Stimulated activated CD8-positive, alpha-beta memory T cell treated with anti-CD3 and anti-CD28 coated beads, Interleukin-12 subunit alpha, Interleukin-12 subunit beta, amount 100 ng/mL, for 24 hours (primary cell): ENCODE results near the gene WDR7.
"Not testable (repeated sequence)": the region's sequence is repeated elsewhere in the genome, so short reads cannot be mapped to it uniquely, and the experiment has no call there.

Experiments used
- DNase-seq: peaks from one replicate; pipeline ENCODE4 v3.0.0-alpha.2; 2020; ENCODE audit errors: extremely low read depth

WDR7 gene

DNA sequence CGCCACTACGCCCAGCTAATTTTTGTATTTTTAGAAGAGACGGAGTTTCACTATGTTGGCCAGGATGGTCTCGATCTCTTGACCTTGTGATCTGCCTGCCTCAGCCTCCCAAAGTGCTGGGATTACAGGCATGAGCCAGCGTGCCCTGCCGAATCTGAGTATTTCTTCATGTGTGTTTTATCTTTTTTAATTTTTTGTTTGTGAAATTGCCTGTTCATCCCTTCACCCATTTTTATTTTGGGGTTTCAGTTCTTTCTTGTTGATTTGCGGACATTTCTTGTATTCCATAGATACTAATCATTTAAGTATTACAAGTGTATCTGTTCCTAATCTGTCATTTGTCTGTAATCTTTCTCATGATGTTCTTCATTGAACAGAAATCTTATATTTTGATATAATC lies 3.1 kb downstream of the WDR7 start:
- not testable (repeated sequence) for DNase-seq

DNA sequence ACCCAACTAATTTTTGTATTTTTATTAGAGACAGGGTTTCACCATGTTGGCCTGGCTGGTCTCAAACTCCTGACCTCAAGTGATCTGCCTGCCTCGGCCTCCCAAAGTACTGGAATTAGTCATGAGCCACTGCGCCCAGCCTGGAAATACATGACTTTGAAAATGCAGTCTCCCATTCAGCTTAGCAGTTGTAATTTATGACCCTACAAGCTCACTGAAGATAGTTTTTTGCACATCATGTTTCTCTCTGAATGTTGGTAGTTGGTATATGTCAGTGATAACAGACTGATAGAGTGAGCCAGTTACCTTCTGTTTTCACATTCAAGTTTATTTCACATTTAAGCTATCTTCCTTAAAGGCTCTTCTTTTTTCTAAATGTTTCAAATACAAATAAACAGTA lies 7.1 kb downstream of the WDR7 start:
- DNase-seq = no peak

DNA sequence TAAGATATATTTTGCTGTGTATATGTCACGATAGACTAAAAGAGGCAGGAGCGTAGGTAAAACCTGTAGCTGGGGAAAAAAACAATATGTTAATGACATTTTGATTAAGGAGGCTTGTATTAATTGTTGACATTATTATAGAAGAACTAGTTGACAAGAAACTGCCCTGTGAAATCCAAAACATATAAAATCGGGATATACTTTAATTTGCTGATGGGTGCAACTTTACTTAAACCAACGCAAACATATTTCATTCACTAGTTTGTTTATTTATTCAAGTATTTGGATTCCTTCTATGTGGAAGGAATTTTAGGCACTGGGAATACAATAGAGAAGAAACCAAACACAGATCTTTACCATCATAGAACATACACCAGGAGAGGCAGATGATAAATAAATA lies 8.0 kb downstream of the WDR7 start:
- DNase-seq = no peak

DNA sequence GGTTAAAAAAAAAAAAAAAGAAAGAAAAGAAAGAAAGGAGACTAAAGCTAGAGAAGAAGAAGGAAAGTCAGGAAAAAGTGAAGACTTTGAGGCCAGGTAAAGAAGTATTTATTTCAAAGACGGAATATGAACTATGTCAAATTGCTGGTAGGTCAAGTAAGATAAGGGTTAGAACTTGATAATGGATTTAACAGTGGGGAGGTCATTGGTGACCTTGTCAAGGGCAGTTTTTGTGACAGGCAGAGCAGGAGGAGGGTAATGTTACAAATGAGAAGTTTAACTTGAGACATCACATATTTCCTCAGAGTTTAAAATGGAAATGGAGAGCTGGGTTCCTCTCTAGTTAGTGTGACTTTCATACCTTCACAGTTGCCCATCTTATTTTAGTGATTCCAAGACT lies 9.5 kb downstream of the WDR7 start:
- no peak for DNase-seq

DNA sequence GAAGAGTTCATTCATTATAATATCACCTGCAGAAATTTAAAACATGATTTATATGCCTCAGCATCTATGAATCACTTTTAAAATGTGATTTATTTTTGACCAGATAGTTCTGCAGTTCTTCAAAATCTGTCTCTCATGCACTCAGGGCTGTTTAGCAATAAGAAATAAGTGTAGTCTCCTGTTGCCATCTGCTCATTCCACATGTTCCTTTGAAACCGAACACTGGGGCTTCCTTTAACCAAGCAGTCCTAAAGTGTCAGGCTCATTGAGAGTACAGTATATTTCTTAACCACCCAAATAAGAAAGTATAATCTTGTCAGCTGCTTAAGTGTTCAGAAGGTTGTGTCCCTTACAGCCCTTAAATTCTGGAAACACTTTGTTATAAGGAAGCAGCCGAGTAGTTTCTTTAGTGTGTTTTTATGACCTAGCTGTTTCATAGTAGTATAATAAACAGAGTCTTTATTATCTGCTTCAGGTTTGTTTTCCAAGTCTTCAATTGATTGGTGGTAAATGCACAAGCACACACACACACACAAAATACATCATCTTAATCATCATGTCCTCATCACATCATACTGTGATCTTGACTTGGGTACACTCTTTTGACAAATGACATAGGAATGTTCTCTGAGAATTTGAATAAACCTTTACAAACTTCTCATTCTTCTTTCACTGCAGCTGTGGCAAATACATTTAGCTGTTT lies 10.4 kb downstream of the WDR7 start:
- no peak for DNase-seq

DNA sequence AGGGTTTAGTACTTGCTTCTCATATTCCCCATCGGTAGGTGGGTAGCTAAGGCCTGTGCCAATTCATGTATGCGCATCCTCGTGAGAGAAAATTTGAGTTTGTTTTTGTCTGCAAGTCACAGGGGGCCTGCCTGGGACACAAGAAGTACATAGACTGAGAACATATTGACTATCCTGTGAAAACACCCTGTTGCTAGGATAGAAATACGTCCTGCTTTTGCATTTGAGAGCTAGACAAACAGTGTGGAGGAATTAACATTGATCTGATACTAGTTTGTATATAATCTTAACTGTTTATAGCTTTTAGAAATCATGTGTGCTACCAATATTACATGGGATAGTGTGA lies 10.9 kb downstream of the WDR7 start:
- no peak for DNase-seq

DNA sequence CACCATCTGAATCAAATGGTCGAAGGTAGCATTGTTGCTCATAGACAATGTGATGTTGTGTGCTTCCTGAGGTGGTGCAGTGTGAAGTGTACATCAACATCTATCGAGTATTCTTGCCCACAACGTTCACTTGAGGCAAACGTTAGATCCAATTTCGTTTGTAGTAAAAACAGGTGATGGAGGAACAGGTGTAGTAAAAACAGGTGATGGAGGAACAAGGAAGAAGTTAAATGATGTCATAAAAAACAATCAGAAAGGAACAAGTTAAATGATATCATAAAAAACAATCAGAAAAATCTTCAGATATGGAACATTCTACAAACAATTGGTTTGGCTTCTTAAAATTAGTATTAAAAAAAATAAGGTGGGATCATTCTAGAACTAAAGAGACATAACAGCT lies 11.3 kb downstream of the WDR7 start:
- DNase-seq = no peak

DNA sequence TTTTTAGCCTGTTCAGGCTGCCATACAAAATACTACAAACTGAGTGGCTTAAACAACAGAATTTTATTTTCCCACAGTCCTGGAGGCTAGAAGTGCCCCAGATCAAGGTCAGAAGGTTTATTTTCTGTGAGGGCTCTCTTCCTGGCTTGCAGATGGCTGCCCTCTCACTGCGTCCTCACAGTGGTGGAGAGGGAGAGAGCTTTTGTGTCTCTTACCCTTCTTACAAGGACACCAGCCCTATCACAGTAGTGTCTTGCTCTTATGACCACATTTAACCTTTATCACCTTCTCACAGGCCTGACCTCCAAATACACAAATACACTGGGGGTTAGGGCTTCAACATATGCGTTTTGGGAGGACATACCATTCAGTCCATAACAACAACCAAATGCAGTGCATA lies 11.7 kb downstream of the WDR7 start:
- DNase-seq = no peak

DNA sequence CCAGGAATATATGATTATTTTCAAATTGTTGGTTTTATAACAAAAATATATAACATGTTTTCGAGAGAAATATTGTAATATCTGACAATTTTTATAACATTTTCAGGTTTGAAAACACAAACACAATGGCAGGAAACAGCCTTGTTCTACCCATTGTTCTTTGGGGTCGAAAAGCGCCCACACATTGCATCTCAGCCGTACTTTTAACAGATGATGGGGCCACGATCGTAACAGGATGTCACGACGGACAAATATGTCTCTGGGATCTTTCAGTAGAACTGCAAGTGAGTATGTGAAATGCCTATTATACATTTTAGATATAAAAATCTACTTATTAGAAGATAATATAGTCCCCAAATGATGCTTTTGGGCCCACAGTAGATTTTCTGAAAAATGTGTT lies 21.2 kb downstream of the WDR7 start:
- no peak for DNase-seq

DNA sequence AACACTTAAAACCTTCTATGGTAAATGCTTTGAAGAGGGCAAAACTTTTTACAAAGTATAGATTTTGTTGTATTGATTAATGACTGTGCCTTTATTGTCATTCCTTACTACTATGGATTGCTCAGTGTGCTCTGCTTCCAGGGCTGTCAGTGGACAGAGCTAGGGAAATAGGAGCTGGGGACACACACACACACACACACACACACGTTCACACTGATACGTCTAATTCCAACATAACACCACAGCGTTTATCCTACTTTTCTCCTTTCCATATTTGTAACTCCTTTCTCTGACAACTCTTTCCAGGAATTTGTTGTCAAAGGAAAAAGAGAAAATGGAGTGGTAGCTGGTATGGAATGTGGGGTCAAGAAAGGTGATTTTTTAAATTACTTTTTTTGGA lies 21.8 kb downstream of the WDR7 start:
- DNase-seq = no peak

DNA sequence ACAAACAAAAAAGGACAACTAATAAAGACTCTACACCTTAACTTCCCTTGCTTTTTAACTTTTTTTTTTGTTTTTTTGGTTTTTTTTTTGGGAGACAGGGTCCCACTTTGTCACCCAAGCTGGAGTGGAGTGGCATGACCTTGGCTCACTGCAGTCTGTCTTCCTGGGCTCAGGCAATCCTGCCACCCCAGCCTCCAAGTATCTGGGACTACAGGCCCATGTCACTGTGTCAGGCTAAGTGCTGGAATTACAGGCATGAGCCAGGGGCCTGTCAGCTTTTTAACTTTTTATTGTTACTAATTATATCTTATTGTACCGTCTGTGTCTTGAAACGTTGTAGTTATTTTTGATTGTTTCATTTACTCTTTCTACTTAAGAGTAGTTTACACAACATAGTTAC lies 25.5 kb downstream of the WDR7 start:
- no peak for DNase-seq

DNA sequence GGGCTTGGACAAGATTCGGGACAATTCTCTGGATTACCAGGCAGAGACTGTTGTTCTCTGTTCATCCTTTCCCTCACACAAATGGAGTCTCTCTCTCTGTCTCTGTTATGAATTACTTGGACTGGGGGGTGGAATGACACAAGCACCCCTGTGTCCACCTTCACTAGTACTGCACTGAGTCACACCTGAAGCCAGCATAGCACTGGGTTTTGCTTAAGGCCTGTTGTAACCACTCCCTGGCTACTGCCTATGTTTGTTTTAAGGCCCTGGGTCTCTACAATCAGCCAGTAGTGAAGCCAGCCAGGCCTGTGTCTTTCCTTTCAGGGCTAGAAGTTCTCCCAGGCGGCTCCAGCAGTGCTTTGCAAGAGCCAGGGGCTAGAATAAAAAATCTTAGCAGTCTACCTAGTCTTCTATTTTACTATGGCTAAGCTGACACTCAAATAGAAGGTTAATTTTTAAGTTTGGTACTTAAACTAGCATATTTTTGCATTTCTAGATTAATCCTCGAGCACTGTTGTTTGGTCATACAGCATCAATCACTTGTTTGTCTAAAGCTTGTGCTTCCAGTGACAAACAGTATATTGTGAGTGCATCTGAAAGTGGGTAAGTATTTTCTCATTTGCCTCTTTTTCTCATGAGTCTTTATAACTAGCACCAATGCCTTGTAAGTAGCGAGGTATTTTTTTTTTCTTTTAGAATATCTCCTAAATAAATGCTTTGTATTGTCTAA lies 27.8 kb downstream of the WDR7 start:
- no peak for DNase-seq

DNA sequence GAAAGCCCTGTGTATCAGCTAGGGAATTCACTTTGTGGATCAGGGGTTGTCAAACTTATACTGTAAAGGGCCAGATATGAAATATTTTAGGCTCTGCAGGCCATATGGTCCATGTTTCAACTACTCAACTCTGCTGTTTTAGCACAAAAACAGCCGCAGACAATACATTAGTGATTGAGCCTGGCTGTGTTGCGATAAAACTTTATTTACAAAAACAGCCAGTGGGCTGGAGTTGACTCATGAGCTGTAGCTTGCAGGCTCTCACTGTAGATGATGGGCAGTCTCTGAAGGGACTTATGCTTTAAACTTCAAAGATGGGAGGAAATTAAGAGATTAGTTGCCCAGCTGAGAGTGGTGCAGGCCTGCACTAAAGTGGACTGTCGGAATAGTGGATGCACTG lies 33.1 kb downstream of the WDR7 start:
- DNase-seq = no peak

DNA sequence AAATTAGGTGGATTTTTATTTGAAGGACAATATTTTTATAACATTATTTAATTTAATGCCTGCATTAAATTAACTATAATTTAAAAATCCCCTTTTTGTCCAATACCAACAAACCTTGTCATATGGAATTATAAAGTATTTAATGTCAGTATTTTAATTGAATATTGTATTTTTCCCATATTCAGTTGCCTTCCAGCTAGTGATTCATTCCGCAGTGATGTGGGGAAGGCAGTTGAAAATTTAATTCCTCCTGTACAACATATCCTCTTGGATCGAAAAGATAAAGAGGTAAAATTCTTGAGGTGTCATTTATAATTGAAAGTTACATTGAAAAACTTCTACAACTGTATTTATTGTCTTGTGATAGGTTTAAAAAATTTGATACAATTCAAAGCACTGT lies 40.4 kb downstream of the WDR7 start:
- no peak for DNase-seq

DNA sequence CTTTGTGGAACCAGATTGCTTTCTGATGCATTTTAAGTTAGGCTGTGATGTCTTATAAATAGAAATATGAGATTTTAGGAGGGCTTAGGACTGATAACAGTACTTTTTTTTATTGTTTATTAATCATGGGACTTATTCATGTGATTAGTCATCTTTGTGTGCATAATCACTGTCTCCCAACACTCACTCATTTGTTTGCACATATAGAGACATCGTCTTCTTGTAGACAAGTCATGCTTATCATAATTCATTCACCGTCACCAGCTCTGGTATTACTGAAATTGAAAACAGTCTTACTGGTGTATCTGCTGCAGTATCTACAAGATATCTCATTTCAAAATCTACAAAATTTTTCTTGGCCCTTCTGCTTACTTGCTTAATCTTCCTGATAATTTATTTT lies 45.8 kb downstream of the WDR7 start:
- no peak for DNase-seq

DNA sequence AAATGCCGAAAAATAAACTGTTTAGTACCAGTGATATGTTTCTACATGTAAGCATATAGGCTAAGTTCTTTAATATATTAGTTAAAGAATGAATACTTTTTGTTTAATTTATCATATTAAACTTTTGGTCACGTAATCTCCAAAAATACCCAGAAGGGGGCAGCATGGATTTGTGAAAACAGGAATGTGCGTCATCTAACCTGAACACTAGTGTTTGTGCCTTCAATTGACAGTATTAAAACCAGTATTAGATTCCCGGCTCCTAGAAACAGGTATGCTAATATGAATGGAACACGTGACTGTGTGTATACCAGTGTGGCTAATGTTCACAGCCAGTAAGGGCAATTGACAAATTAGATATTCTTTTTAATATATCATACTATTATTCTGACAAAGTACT lies 51.8 kb downstream of the WDR7 start:
- no peak for DNase-seq

DNA sequence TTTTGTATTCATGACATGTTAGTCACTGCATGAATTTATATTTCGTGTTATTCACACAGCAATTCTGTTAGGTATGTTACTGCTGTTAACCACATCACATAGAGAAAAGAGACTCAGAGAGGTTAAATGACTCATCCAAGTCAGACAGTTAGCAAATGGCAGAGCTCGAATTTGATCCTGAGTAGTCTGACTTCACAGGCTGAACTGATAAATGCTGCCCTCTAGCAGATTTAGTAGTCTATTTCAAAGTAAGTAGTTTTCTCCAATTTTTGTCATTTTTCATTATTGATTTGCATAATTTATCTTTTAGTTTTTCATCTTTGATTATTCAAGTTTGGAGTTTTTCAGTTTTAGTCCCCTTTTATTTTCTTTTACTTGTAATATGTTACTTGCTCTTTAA lies 58.3 kb downstream of the WDR7 start:
- no peak for DNase-seq

DNA sequence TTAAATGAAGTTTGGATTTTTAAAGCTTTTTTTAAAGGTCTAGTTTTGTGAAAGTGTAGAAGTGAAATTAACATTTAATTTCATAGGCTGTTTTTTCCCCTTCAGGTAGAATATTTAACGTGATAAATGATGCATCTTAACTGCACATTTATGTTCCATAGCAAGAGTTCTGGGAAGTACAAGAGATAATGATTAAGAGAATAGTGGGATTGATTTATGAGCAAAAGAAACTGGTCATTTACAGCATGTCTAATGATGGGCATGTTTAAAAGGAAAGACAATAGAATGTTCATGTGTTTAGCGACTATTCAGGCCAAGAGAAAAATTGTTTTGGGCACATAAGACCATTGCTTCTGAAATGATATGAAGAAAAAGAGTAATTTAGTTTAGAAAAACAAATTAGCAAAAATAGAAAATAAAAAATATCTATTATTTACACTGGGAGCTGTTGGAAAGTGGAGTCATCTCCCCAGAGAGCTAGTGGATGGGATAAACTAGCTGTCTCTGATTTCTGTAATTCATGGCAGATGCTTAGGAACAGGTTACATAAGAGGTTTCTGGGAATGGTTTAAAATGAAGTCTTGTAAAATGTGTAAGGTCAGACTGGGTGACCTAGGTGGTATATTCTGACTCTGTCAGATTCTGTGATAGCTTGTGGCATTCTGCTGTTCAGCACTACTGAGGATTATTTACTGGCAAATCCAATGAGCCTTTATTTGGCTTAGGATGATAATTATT lies 60.7 kb downstream of the WDR7 start:
- no peak for DNase-seq

DNA sequence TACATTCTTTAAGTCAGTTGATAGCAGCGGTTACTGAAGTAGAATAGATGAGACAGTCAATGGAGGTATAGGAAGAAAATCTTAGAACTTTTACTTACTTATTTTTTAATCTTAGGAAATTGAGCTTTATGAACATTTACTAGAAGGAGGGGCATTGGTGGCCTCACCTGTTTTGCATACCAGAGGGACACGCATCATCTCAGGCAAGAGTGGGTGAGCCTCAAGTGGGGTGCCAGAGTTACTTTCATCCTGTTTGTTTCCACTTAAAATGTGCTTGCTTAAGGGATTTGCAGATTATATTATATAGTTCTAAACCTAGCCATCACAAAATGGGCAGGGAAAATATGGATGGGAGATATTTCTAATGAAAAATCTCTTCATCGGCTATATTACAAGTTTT lies 61.6 kb downstream of the WDR7 start:
- no peak for DNase-seq

DNA sequence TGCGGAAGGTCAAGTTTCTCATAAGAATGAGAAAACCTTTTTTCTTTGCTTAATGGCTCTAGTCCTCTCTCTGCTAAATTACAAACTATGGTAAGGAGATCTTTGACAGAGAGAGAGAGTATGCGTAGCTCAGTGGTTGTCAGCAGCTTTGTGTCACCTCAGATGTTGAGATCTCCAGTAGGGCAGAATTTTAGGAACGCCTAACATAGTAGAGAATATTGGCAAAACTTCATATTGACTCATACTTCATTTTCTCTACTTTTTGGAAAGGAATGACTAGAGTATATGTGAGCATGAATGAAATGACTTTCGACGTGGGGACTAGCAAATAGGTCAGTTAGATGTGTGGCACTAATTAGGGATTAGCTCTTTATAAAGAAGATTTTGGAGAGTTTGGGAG lies 64.0 kb downstream of the WDR7 start:
- no peak for DNase-seq

DNA sequence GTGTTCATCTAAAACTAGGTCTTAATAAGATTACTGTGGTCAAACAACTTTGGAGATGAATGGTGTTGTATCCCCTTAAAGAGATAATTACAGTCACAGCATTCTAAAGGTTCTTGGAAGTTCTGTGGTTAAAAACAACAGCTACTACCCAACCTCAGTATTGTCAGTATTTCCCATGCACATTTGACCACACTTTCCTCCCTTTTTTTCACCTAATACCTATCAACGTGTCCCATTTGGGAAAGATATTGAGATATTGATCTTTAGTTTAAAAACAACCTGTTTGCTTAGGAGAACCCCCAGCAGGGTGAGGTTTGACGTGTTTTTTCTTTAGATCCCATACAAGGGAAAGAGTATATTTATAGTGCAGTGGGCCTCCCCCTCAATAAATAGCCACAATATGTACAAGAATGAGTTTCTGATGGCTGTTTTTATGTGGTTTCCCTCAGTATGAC lies 65.6 kb downstream of the WDR7 start:
- no peak for DNase-seq

DNA sequence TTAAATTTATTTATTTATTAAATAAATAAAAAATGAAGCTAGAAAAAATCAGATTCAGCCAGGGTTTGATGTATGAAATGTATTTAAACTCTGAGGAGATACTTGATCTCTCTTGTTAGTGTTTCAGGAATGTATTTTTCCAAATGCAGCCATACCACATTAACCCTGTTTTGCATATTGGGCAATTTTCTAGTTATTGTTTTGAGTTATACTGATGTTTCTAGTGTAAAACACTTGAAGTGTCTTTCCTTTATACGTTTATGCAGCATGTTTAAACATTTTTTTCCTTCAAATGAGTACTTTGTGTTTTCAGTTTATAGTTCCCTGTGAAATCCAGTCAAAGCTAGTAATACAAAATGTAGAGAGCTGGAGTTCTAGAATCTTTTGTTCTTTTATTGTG lies 69.9 kb downstream of the WDR7 start:
- no peak for DNase-seq

DNA sequence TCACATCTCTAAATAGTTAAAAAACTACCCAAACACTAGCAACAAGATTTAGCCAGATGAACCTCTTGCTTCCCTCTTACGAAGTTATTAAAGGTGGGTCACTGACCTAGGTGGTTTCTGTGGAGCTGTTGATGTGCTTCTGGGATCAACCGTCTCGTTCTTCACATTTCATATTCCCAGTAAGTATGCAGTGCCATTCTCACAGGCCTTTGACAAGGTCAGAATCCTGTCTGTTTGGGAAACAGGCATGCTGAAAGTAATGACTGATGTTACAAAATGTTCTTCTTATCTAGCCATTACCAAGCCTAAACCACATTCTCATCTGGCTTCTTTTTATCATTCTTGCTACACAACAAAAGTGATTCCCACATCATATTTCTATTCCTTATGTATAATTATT lies 70.3 kb downstream of the WDR7 start:
- DNase-seq = no peak
